ENCODE data around the gene SBF2.

Gene SBF2

GRCh38 chr11:10317151-10317755 is 23.2 kb upstream of the SBF2 start:
- DNase-seq: no peak

- DNase-seq: no peak
Measured at GRCh38 chr11:10315083-10315482, 21.1 kb upstream of the SBF2 start.

GRCh38 chr11:10314199-10315072 is 20.4 kb upstream of the SBF2 start:
- no peak for DNase-seq

GRCh38 chr11:10311802-10312201 is 17.8 kb upstream of the SBF2 start:
- no peak for DNase-seq

GRCh38 chr11:10310301-10310841 is 16.4 kb upstream of the SBF2 start:
- no peak for DNase-seq

- DNase-seq: no peak
Measured at GRCh38 chr11:10309163-10310093, 15.4 kb upstream of the SBF2 start.

GRCh38 chr11:10308201-10308954 is 14.4 kb upstream of the SBF2 start:
- DNase-seq: no peak

- DNase-seq: peak; percentile 83 to 86
Measured at GRCh38 chr11:10307400-10308200, 13.6 kb upstream of the SBF2 start.

GRCh38 chr11:10307022-10307399 is 13.0 kb upstream of the SBF2 start:
- DNase-seq: no peak

- no peak for DNase-seq
Measured at GRCh38 chr11:10305964-10306918, 12.2 kb upstream of the SBF2 start.

GRCh38 chr11:10305262-10305963 is 11.4 kb upstream of the SBF2 start:
- peak in 1 of 2 experiments; percentile 26 for DNase-seq

GRCh38 chr11:10304495-10305261 is 10.7 kb upstream of the SBF2 start, which contains the start of gene ADM:
Gene ADM, plus strand, starts transcription at chr11:10305073. Its CDS starts 628 bp downstream, at chr11:10305701.
- peak in 1 of 2 experiments; percentile 28 for DNase-seq

GRCh38 chr11:10303558-10304363 is 9.7 kb upstream of the SBF2 start:
- DNase-seq: peak in 1 of 2 experiments; percentile 34

- peak; percentile 50 to 64 for DNase-seq
Measured at GRCh38 chr11:10302744-10303557, 8.9 kb upstream of the SBF2 start.

- no peak for DNase-seq
Measured at GRCh38 chr11:10302359-10302743, 8.3 kb upstream of the SBF2 start.

- no peak for DNase-seq
Measured at GRCh38 chr11:10301656-10302358, 7.8 kb upstream of the SBF2 start.

Data from stimulated activated CD4-positive, alpha-beta T cell treated with anti-CD3 and anti-CD28 coated beads, Interleukin-4, amount 100 ng/mL, for 4 hours (primary cell).